Caco-2 (cell line): ENCODE data around the gene GPAT3. TPM values are rescaled to one million over a fixed set of nuclear protein-coding genes. Genes with fewer than 3 reads are reported as not detected.
"Not testable (repeated sequence)": the region's sequence is repeated elsewhere in the genome, so short reads cannot be mapped to it uniquely, and the experiment has no call there.

Experiments used
- BruUV-seq: library from RNA; stranded (reverse); fragments of 400-500 nt; replicated peaks from 2 replicates; lab custom pipeline; 2021; lab: Mats Ljungman, UMichigan
- CTCF ChIA-PET: fragments of 300-600 bp; sonication (Branson Sonifier 250); formaldehyde crosslinking; loops from one replicate; lab custom pipeline; 2022; ENCODE audit warnings: antibody characterized with exemption; lab: Charles Lee
- POLR2A ChIA-PET: fragments of 300-600 bp; sonication (Branson Sonifier 250); formaldehyde crosslinking; loops from one replicate; lab custom pipeline; 2022; ENCODE audit warnings: antibody characterized with exemption; lab: Charles Lee
- DNase-seq, 2 experiments: peaks; one replicate each; pipeline versions ENCODE4 v3.0.0 to v3.0.0-alpha.2; 2020 to 2022
- H3K27me3 ChIP-seq: replicated peaks from 2 replicates; pipeline ENCODE4 v1.6.0; 2011; ENCODE audit warnings: low read length; ENCODE audit not compliant: control insufficient read depth, insufficient read depth
- H3K36me3 ChIP-seq: 2 replicates; pipeline ENCODE4 v1.5.1; 2011; ENCODE audit warnings: low read length; ENCODE audit not compliant: control insufficient read depth, insufficient read depth
- H3K4me1 ChIP-seq: fragments of 250-450 bp; sonication (Bioruptor Pico); 2 replicates; pipeline ENCODE4 v1.5.1; 2020; ENCODE audit warnings: mild to moderate bottlenecking
- H3K4me3 ChIP-seq: 2 replicates; pipeline ENCODE4 v1.5.1; 2011; ENCODE audit warnings: low read depth, mild to moderate bottlenecking, control low read depth, low read length
- H3K9me3 ChIP-seq: fragments of 250-450 bp; sonication (Bioruptor Pico); 2 replicates; pipeline ENCODE4 v1.5.1; 2020; ENCODE audit warnings: mild to moderate bottlenecking, moderate library complexity
- H3K27ac Mint-ChIP-seq: one replicate; pipeline ENCODE4 v1.8.0; 2022; ENCODE audit warnings: mixed read lengths; ENCODE audit not compliant: unreplicated experiment
- H3K27me3 Mint-ChIP-seq: one replicate; pipeline ENCODE4 v1.8.0; 2022; ENCODE audit warnings: mixed read lengths; ENCODE audit not compliant: insufficient read depth, unreplicated experiment
- H3K36me3 Mint-ChIP-seq: one replicate; pipeline ENCODE4 v1.8.0; 2022; ENCODE audit warnings: mild to moderate bottlenecking, mixed read lengths; ENCODE audit not compliant: insufficient read depth, unreplicated experiment
- H3K4me1 Mint-ChIP-seq: one replicate; pipeline ENCODE4 v1.8.0; 2022; ENCODE audit warnings: low read depth, mixed read lengths; ENCODE audit not compliant: unreplicated experiment
- H3K4me3 Mint-ChIP-seq: one replicate; pipeline ENCODE4 v1.8.0; 2022; ENCODE audit warnings: mild to moderate bottlenecking, moderate library complexity, mixed read lengths; ENCODE audit not compliant: unreplicated experiment
- H3K9me3 Mint-ChIP-seq: one replicate; pipeline ENCODE4 v1.8.0; 2022; ENCODE audit warnings: mixed read lengths; ENCODE audit not compliant: unreplicated experiment
- intact Hi-C: fragments of 100-400 bp; cut with micrococcal nuclease; formaldehyde crosslinking; loops from one replicate; pipeline ENCODE4 v1.10.0; 2022; ENCODE audit not compliant: unreplicated experiment
- total RNA-seq: library from RNA; stranded (reverse); gene quantifications from 2 replicates; pipeline ENCODE4 v1.2.3, GENCODE V29; 2022
- TF ChIP-seq, protein P1 (sequence below), 2 experiments: fragments of 200-600 bp in 1 of 2; IDR thresholded peaks; 1 replicate in 1 of 2; 2 replicates in 1 of 2; pipeline versions ENCODE4 v1.5.1 to v1.8.0; 2011 to 2022; ENCODE audit warnings: antibody characterized with exemption in 1 of 2, control low read depth in 1 of 2, inconsistent platforms in 1 of 2, low read depth in 1 of 2, low read length in 1 of 2, mild to moderate bottlenecking in 1 of 2, moderate library complexity in 1 of 2; ENCODE audit not compliant: insufficient read depth in 1 of 2, severe bottlenecking in 1 of 2, unreplicated experiment in 1 of 2

The GPAT3 gene
- total RNA-seq, 1 experiment from 2014 or later, result 4.6 TPM

DNA sequence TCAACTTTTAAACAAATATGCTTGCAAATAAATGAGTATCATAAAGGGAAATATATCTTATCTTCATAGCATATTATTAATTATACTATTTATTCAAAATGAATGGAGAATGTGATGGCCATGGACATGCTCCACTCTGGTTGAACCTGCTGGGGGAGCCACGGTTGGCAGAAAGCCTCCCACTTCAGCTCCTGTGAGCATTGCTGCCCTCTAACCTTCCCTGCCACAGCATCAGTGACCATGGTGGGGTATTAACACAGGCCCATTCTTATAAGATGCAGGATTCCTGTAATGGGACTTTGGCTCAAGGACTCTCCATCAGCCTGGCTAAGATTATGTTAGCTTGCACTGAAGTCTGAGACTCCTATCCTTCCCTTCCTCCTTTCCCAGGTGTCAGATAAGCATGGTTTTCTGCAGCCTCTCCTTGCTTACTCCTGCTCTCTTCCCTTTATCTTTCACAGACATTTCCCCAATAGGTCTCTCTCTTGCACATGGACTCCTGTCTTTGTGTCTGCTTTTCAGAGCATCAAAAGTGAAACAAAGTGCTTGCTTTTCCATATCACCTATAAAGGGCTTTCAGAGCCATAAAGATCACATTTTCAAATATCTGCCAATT, 46.1 kb upstream of the GPAT3 start:
- ChIA-PET POLR2A (no interaction called here), CTCF (no interaction called here)
- H3K9me3 Mint-ChIP-seq, result no peaks in the 10 kb centered on the region
- intact Hi-C loops, result no loop called here
- H3K27ac Mint-ChIP-seq, result no peak overlapping the region
- Histone ChIP-seq H3K27me3 (no peaks in the 10 kb centered on the region), H3K36me3 (no peaks in the 10 kb centered on the region), H3K9me3 (no peaks in the 10 kb centered on the region), H3K4me1 (peaks cover 18% of the 10 kb centered on the region), H3K4me3 (no peak overlapping the region)
- H3K4me3 Mint-ChIP-seq, result no peak overlapping the region
- peaks cover 10% of the 10 kb centered on the region for H3K4me1 Mint-ChIP-seq
- no TSS peak for BruUV-seq
- H3K27me3 Mint-ChIP-seq, result no peaks in the 10 kb centered on the region
- H3K36me3 Mint-ChIP-seq, result peaks cover under 1% of the 10 kb centered on the region
- TF ChIP-seq, protein P1, sequence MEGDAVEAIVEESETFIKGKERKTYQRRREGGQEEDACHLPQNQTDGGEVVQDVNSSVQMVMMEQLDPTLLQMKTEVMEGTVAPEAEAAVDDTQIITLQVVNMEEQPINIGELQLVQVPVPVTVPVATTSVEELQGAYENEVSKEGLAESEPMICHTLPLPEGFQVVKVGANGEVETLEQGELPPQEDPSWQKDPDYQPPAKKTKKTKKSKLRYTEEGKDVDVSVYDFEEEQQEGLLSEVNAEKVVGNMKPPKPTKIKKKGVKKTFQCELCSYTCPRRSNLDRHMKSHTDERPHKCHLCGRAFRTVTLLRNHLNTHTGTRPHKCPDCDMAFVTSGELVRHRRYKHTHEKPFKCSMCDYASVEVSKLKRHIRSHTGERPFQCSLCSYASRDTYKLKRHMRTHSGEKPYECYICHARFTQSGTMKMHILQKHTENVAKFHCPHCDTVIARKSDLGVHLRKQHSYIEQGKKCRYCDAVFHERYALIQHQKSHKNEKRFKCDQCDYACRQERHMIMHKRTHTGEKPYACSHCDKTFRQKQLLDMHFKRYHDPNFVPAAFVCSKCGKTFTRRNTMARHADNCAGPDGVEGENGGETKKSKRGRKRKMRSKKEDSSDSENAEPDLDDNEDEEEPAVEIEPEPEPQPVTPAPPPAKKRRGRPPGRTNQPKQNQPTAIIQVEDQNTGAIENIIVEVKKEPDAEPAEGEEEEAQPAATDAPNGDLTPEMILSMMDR (IDR thresholded peaks at IDR 0.05; ENCODE audit: insufficient read depth in 1 of 2, low read depth in 1 of 2, low read length in 1 of 2, severe bottlenecking in 1 of 2, unreplicated experiment in 1 of 2), result no peak
- no peak for DNase-seq

DNA sequence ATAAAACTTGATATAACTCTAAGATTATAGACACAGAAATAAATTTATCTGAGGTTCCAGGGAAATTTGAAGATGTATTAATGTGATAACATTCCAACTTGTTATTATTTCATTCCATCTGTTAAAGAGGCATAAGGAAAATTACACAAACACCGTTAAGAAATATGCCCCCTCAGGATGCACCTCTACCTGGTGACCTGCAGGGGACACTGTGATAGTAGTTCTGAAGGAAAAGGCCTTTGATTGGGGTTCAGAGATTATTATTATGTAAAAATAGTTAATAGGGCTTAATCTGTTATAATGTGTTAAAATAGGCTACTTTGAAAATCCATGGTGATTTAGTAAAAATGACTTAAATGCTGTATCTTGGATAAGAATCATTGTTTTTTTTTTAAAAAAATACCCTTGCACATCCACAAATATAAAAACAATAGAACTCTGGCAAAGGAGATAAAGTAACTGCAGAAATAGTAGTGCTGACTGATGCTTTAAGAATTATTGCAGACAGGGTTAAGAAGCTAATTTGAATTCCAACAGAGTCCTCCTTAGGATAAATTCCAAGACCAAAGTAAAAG, 44.9 kb upstream of the GPAT3 start:
- no TSS peak for BruUV-seq
- intact Hi-C loops, result loop anchor here (1.0 kb wide), 2 partner anchors 91 to 149 kb away; no protein-coding TSS in a partner anchor

DNA sequence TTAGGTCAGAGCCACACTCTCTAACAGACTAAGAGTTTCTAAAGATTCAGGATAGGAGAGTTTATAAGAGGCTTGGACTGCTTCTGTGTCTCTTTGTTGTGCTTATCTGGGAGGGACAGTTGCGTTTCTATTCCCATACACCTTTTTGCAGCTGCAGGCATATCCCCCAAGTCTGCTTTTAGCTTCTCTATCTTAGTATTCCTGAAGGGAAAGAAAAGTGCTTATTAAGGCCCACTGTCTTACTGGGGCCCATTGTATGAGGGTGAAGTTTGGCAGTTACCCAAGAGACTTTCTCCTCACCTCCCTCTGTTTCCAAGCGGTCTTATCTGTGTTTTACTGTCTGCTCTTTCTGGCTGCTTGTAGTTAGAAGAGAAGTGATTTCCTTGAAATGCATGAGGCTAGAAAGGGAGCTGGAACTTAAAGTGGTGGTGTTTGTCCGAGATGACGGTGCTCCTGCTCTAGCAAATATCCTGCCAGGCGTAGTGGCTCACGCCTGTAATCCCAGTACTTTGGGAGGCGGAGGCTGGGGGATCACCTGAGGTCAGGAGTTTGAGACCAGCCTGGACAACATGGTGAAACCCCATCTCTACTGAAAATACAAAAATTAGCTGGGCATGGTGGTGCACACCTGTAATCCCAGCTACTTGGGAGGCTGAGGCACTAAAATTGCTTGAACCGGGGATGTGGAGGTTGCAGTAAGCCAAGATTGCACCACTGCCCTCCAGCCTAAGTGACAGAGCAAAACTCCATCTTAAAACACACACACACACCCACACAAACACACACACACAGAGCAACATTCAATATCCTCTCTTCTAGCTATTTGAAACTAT, 39.6 kb upstream of the GPAT3 start:
- DNase-seq, H3K4me1 Mint-ChIP-seq, H3K4me3 Mint-ChIP-seq, H3K9me3 ChIP-seq, H3K36me3 Mint-ChIP-seq, H3K9me3 Mint-ChIP-seq, H3K36me3 ChIP-seq, H3K27me3 ChIP-seq, CTCF ChIA-PET, H3K27me3 Mint-ChIP-seq, BruUV-seq, H3K27ac Mint-ChIP-seq, intact Hi-C loops, H3K4me3 ChIP-seq, H3K4me1 ChIP-seq: not testable (repeated sequence)
- POLR2A ChIA-PET, result interaction anchor here (0.6 kb wide), 1 partner anchor 21 kb away, joined by 3 read pairs; no protein-coding TSS in a partner anchor

More for the DNA sequence above, 44.9 kb upstream of the GPAT3 start:
- Histone ChIP-seq H3K4me3 (no peak overlapping the region), H3K27me3 (no peaks in the 10 kb centered on the region), H3K36me3 (no peaks in the 10 kb centered on the region), H3K9me3 (no peaks in the 10 kb centered on the region), H3K4me1 (peaks cover 18% of the 10 kb centered on the region)
- peak in 1 of 2 experiments; percentile 20 for DNase-seq
- no peak overlapping the region for H3K4me3 Mint-ChIP-seq
- H3K9me3 Mint-ChIP-seq, result no peaks in the 10 kb centered on the region
- POLR2A ChIA-PET, result no interaction called here
- no peaks in the 10 kb centered on the region for H3K27me3 Mint-ChIP-seq
- peaks cover 10% of the 10 kb centered on the region for H3K4me1 Mint-ChIP-seq
- CTCF ChIA-PET, result interaction anchor here (0.6 kb wide), 1 partner anchor 206 kb away, joined by 3 read pairs; the partner anchor contains the start of gene COQ2
- TF ChIP-seq, protein P1 (IDR thresholded peaks at IDR 0.05; ENCODE audit: insufficient read depth in 1 of 2, low read depth in 1 of 2, low read length in 1 of 2, severe bottlenecking in 1 of 2, unreplicated experiment in 1 of 2), result peak; percentile 73 to 78
- no peak overlapping the region for H3K27ac Mint-ChIP-seq
- H3K36me3 Mint-ChIP-seq, result no peaks in the 10 kb centered on the region
